ENCODE results near the gene KCNK1. TPM values are rescaled to one million over a fixed set of nuclear protein-coding genes. Genes with fewer than 3 reads are reported as not detected.

Gene KCNK1
- total RNA-seq, 1 experiment from 2014 or later, result 39.2 TPM

- no peaks in the 10 kb centered on the region for H3K27me3 Mint-ChIP-seq (ENCODE audit: unreplicated experiment)
- CTCF ChIA-PET, result no interaction called here
Observed at GRCh38 chr1:233704170-233704897, 90.4 kb downstream of the KCNK1 start.

GRCh38 chr1:233704898-233705723, 91.2 kb downstream of the KCNK1 start:
- peak overlapping the region; percentile 19 for H3K4me3 Mint-ChIP-seq (ENCODE audit: low read depth, unreplicated experiment)
- TF ChIP-seq CTCF (IDR thresholded peaks at IDR 0.05; ENCODE audit: unreplicated experiment), result no peak
- H3K27me3 Mint-ChIP-seq (ENCODE audit: unreplicated experiment), result no peaks in the 10 kb centered on the region
- peaks cover 61% of the 10 kb centered on the region for H3K4me1 Mint-ChIP-seq (ENCODE audit: low read depth, unreplicated experiment)
- DNase-seq, result no peak
- H3K9me3 Mint-ChIP-seq (ENCODE audit: low read depth, unreplicated experiment), result no peaks in the 10 kb centered on the region
- BruUV-seq (replicated peaks), result no TSS peak
- CTCF ChIA-PET, result interaction anchor here (0.7 kb wide), 1 partner anchor 632 kb away, joined by 3 read pairs; no protein-coding TSS in a partner anchor
- H3K36me3 Mint-ChIP-seq (ENCODE audit: insufficient read depth, unreplicated experiment), result no peaks in the 10 kb centered on the region
- intact Hi-C loops (cut with micrococcal nuclease; ENCODE audit: unreplicated experiment), result loop anchor here (2.0 kb wide), 1 partner anchor 30 kb away; no protein-coding TSS in a partner anchor
- H3K27ac Mint-ChIP-seq (ENCODE audit: unreplicated experiment), result peak overlapping the region; percentile 63

More at GRCh38 chr1:233704170-233704897, 90.4 kb downstream of the KCNK1 start:
- peak overlapping the region; percentile 19 for H3K4me3 Mint-ChIP-seq (ENCODE audit: low read depth, unreplicated experiment)
- no peaks in the 10 kb centered on the region for H3K36me3 Mint-ChIP-seq (ENCODE audit: insufficient read depth, unreplicated experiment)
- no peaks in the 10 kb centered on the region for H3K9me3 Mint-ChIP-seq (ENCODE audit: low read depth, unreplicated experiment)
- intact Hi-C loops (cut with micrococcal nuclease; ENCODE audit: unreplicated experiment), result loop anchor here (2.0 kb wide), 1 partner anchor 30 kb away; no protein-coding TSS in a partner anchor
- no peak for TF ChIP-seq CTCF (IDR thresholded peaks at IDR 0.05; ENCODE audit: unreplicated experiment)
- H3K4me1 Mint-ChIP-seq (ENCODE audit: low read depth, unreplicated experiment), result peaks cover 61% of the 10 kb centered on the region
- no TSS peak for BruUV-seq (replicated peaks)
- H3K27ac Mint-ChIP-seq (ENCODE audit: unreplicated experiment), result peak overlapping the region; percentile 63
- DNase-seq, result no peak

GRCh38 chr1:233707153-233707879, 93.4 kb downstream of the KCNK1 start:
- peak; percentile 80 for DNase-seq
- Mint-ChIP-seq H3K27ac (ENCODE audit: unreplicated experiment) (peak overlapping the region; percentile 95), H3K36me3 (ENCODE audit: insufficient read depth, unreplicated experiment) (no peaks in the 10 kb centered on the region), H3K27me3 (ENCODE audit: unreplicated experiment) (no peaks in the 10 kb centered on the region), H3K9me3 (ENCODE audit: low read depth, unreplicated experiment) (no peaks in the 10 kb centered on the region), H3K4me3 (ENCODE audit: low read depth, unreplicated experiment) (peak overlapping the region; percentile 65), H3K4me1 (ENCODE audit: low read depth, unreplicated experiment) (peaks cover 61% of the 10 kb centered on the region)
- CTCF ChIA-PET, result interaction anchor here (1.0 kb wide), 1 partner anchor 14 kb away, joined by 3 read pairs; no protein-coding TSS in a partner anchor
- BruUV-seq (replicated peaks), result no TSS peak
- intact Hi-C loops (cut with micrococcal nuclease; ENCODE audit: unreplicated experiment), result loop anchor here (2.0 kb wide), 2 partner anchors 51 to 93 kb away; partner anchors contain the start of gene KCNK1
- TF ChIP-seq CTCF (IDR thresholded peaks at IDR 0.05; ENCODE audit: unreplicated experiment), result no peak
